HEK293 (cell line): ENCODE results near the gene GPR153.

ENCODE experiments used
- GLI2 ChIP-seq: fragments of 450-650 bp; formaldehyde crosslinking; IDR thresholded peaks from 2 replicates; pipeline ENCODE4; 2017; ENCODE audit warnings: missing biosample characterization, missing genetic modification characterization, low read depth, borderline replicate concordance
- KLF9 ChIP-seq: fragments of 450-650 bp; formaldehyde crosslinking; IDR thresholded peaks from 2 replicates; pipeline ENCODE4 v1.5.1; 2016; ENCODE audit warnings: missing biosample characterization, missing genetic modification characterization, low read depth
- ZBTB44 ChIP-seq: fragments of 450-650 bp; IDR thresholded peaks from 2 replicates; pipeline ENCODE4 v1.5.1; 2018; ENCODE audit warnings: missing biosample characterization, mild to moderate bottlenecking, missing genetic modification characterization

DNA sequence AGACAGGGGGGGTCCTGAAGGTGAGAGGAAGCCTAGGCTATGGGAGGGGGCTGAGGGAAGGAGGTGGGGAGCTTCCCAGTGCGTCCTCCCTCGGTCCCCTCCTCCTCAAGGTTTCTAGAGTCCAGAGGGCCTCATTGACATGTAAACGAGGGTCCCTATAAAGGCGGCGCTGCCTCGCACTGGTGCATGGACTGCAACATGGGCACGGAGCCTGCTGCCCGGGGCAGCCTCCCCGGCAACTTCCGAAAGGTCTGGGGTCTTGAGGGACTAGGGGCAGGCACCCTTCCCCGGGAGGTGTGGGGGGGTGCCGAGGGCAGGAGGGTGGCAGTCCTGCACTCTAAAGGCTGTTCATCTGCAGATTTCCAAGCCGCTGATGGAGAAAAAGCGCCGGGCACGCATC lies 16.9 kb downstream of the GPR153 start, which contains the start of gene HES3:
- no peak for TF ChIP-seq GLI2
- no peak for TF ChIP-seq KLF9 (tag by site-specific recombination)
- TF ChIP-seq ZBTB44 (tag by site-specific recombination): no peak
